ENCODE results near the gene AQP3. TPM values are rescaled to one million over a fixed set of nuclear protein-coding genes. Genes with fewer than 3 reads are reported as not detected.

Gene AQP3
- total RNA-seq, 2 donors from 2014 or later, result 6.9 to 17.6 TPM

DNA sequence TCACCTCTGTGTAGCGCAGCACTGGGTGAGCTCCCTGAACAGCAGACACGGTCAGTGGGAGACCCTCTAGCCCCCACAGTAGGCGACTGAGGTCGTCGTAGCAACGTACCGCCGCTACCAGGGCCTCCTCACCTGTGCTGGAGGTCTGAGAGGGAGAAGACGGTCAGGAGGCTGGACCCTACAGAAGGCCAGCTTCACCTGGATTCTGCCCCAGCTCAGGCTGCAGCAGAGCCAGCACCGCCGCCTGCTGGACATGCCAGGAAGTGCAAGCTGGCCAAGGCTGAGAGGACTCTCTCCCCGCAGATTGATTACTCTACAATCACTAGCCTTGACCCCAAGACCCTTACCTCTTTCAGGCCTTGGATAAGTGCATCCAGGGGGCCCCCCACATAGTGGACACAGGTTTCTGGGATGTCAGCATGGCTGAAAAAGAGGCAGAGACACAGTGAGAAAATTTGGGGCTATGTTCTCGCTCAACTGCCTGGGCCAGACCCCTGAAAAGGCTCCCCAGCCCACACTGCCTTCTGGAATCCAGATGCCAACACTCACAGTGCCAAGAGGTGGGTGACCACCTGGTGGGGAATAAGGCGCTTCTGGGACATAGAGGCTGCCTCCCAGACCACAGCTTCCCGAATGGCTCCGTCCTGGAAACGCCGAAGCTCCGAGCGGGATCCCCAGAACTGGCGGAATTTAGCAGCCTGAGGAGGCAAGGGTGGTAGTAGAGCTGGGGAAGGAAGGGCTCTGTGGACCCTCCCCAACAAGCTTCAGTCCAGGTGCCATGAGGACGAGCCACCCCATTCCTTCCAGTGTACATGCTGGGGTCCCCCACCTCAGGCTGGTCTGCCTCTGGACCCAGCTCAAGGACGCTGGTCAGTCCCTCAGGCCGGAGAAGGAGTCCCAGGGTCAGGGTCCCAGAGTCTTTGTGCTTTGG lies 19.4 kb upstream of the AQP3 start:
- TF ChIP-seq, protein P1, sequence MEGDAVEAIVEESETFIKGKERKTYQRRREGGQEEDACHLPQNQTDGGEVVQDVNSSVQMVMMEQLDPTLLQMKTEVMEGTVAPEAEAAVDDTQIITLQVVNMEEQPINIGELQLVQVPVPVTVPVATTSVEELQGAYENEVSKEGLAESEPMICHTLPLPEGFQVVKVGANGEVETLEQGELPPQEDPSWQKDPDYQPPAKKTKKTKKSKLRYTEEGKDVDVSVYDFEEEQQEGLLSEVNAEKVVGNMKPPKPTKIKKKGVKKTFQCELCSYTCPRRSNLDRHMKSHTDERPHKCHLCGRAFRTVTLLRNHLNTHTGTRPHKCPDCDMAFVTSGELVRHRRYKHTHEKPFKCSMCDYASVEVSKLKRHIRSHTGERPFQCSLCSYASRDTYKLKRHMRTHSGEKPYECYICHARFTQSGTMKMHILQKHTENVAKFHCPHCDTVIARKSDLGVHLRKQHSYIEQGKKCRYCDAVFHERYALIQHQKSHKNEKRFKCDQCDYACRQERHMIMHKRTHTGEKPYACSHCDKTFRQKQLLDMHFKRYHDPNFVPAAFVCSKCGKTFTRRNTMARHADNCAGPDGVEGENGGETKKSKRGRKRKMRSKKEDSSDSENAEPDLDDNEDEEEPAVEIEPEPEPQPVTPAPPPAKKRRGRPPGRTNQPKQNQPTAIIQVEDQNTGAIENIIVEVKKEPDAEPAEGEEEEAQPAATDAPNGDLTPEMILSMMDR (IDR thresholded peaks at IDR 0.05), result peak; percentile 96
- Histone ChIP-seq H3K9me3 (no peaks in the 10 kb centered on the region), H3K27ac (no peak overlapping the region), H3K27me3 (replicated peaks; ENCODE audit: insufficient read depth) (no peaks in the 10 kb centered on the region), H3K4me3 (no peak overlapping the region), H3K36me3 (peaks cover 78% of the 10 kb centered on the region), H3K4me1 (ENCODE audit: control insufficient read depth in 1 of 2, low read depth in 2 of 2) (peaks cover 0 to 3% of the 10 kb centered on the region in 2 donors)
- DNase-seq (ENCODE audit: low spot score) (no peak), ATAC-seq (ENCODE audit: insufficient number of reproducible peaks, low FRiP score, low read depth) (no peak)

DNA sequence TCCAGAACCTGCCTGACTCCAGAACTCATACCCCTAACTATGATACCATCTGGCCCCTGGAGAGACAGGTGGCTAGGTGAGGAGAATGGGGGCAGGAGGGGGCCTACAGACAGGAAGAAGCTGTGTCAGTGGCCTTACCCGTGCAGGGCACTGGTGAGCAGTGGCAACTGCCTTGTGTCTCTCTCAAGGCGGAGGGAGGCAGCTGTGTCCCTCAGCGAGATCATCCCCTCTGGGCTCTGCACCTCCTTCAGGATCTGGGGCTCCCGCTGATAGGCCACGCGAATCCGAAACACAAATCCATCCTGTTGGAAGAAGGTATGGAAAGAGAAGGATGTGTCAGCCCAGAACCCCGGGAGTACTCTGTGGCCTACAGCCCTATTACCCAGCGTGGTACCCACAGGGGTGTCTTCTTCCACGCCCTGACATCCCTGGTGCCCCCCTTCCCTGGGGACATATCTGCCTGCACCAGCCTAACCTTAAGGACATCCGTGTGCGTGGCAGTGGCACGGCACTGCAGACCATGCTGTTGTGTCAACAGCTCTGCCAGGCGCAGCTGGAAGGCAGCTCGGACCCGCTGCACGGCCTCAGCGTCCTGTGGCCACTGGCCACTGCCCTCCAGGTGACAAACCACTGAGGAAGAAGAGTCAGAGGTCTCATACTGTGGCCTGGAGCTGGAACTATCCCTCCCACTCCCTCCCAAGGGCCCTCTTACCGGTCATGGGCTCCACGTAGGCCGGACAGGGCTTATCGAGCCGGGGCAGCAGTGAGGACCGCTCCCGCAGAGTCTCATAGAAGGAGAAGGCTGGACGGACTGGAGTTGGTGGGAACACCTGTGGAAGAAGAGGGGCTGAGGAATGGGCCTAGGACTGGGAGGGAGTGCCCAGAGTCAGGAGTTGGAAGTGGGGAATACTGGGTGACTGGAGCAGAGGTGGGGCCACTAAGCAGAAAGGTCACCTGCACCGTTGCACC lies 18.5 kb upstream of the AQP3 start:
- DNase-seq (ENCODE audit: low spot score), result no peak
- peaks cover 82% of the 10 kb centered on the region for H3K36me3 ChIP-seq
- TF ChIP-seq, protein P1 (IDR thresholded peaks at IDR 0.05), result no peak

DNA sequence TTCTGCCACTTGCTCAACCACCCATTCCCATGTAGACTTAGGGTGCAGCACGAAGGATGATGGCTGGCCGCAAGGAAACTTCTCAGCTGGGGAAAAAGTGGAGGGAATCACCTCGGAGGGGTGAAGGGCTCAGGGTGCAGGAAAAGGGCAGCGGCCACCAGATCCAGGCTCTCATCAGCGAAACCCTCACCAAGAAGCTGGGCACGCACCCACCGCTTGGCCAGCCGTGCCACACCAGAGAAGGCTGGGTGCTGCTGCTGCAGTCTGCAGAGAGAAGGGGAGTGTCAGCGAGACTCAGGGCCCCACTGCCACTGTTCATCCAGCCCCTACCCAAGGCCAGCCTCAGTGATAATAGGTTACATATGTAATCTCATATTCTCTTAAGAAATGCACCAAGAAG lies 17.7 kb upstream of the AQP3 start:
- TF ChIP-seq, protein P1 (IDR thresholded peaks at IDR 0.05), result no peak
- no peaks in the 10 kb centered on the region for H3K27me3 ChIP-seq (replicated peaks; ENCODE audit: insufficient read depth)
- no peak overlapping the region for H3K4me3 ChIP-seq
- H3K27ac ChIP-seq, result no peak overlapping the region
- no peak for ATAC-seq (ENCODE audit: insufficient number of reproducible peaks, low FRiP score, low read depth)
- no peaks in the 10 kb centered on the region for H3K9me3 ChIP-seq
- no peak for DNase-seq (ENCODE audit: low spot score)
- no peaks in the 10 kb centered on the region for H3K4me1 ChIP-seq (ENCODE audit: control insufficient read depth in 1 of 2, low read depth in 2 of 2)
- peaks cover 82% of the 10 kb centered on the region for H3K36me3 ChIP-seq

More for the DNA sequence above, 18.5 kb upstream of the AQP3 start:
- ATAC-seq (ENCODE audit: insufficient number of reproducible peaks, low FRiP score, low read depth), result no peak
- Histone ChIP-seq H3K4me3 (no peak overlapping the region), H3K27me3 (replicated peaks; ENCODE audit: insufficient read depth) (no peaks in the 10 kb centered on the region), H3K27ac (no peak overlapping the region), H3K9me3 (no peaks in the 10 kb centered on the region), H3K4me1 (ENCODE audit: control insufficient read depth in 1 of 2, low read depth in 2 of 2) (no peaks in the 10 kb centered on the region)

DNA sequence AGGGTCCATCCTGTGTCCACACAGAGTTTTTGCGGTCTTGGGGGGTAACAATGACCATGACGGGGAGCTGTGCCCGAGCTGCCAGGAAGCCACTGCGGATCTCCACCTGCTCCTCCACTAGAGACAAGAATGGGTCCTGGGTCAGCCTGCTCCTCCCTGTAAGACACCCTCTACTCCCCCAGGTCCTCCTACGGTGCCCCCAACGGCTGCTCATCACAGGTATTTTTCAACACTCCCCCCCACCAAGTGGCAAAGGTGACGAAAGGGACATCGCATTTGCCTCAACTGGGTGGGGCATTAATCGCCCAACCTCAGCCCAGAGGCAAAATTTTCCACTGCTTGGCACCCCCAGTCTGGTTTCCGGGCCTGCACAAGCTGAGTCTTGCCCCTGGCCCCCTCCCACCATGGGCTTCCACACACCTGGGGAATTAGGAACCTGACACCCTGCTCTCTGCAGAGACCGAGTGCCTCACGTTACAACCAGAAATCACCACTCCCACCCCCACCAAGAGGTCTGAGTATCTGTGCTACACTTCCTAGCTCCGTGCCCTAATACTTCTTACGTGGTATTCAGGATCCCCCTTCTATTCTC lies 16.7 kb upstream of the AQP3 start:
- H3K36me3 ChIP-seq, result peaks cover 72% of the 10 kb centered on the region
- no peak for DNase-seq (ENCODE audit: low spot score)
- ATAC-seq (ENCODE audit: insufficient number of reproducible peaks, low FRiP score, low read depth), result no peak

More for the DNA sequence above, 16.7 kb upstream of the AQP3 start:
- H3K9me3 ChIP-seq, result no peaks in the 10 kb centered on the region
- no peak overlapping the region for H3K27ac ChIP-seq
- H3K4me1 ChIP-seq (ENCODE audit: control insufficient read depth in 1 of 2, low read depth in 2 of 2), result no peaks in the 10 kb centered on the region
- H3K4me3 ChIP-seq, result no peak overlapping the region
- no peaks in the 10 kb centered on the region for H3K27me3 ChIP-seq (replicated peaks; ENCODE audit: insufficient read depth)
- TF ChIP-seq, protein P1 (IDR thresholded peaks at IDR 0.05), result no peak

Measured in thoracic aorta (tissue), 2 donors.